NB4 (cell line): ENCODE results near the gene NSF.

ENCODE experiments used
- CTCF ChIP-seq: IDR thresholded peaks from one replicate; pipeline ENCODE4 v1.5.1; 2012; ENCODE audit warnings: low read depth, low read length
- POLR2A ChIP-seq: IDR thresholded peaks from 2 replicates; pipeline ENCODE4 v1.6.1; 2011; ENCODE audit warnings: mild to moderate bottlenecking; ENCODE audit not compliant: insufficient read length; ENCODE audit errors: extremely low read depth
- TF ChIP-seq, protein P1 (sequence below): IDR thresholded peaks from 2 replicates; pipeline ENCODE4 v1.6.1; 2011; ENCODE audit warnings: low read depth, low read length

GRCh38 chr17:46737326-46737725, 146.9 kb downstream of the NSF start:
- TF ChIP-seq POLR2A, result no peak
- TF ChIP-seq CTCF, result no peak
- TF ChIP-seq, protein P1, sequence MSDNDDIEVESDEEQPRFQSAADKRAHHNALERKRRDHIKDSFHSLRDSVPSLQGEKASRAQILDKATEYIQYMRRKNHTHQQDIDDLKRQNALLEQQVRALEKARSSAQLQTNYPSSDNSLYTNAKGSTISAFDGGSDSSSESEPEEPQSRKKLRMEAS, result no peak
